ENCODE data around the gene COQ7.

DNA sequence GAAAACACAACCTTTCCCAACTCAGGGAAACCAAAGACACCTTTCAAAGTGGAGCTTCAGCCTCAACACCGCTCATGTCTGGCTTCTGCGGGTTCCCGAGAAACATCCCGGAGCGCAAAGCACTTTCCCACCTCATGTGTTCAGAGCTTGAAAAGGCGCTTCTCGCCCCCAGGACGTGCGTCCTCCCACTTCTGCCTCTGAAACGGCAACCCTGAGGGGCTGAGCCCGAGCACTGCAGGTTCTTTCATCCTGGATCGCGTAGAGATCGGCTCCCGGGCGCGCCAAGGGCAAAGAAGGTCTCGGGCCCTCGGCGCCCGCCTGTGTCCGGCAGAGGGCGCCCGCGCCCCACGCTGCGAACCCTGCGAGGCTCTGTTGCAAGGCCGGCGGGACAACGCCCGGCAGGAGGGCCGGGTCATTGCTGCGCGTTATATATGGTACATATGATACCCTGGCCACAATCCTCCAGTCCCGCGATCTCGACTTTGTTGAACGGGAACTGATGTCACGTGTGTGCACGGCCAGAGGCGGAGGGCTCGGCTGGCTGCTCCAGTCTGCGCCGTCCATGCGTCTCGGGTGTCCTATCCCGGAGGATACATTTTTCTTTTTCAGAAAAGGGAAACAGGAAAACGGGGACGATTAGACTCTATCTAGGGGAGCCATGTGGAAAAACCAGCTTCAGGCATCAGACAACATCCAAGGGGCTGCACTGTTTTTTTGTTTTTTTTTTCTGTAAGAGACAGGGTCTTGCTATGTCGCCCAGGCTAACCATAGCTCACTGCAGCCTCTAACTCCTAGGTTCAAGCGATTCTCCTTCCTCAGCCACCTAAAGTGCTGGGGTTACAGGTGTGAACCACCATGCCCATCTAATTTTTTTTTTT lies 19.1 kb downstream of the COQ7 start:
- TF ChIP-seq POLR2A (IDR thresholded peaks at IDR 0.05; ENCODE audit: low read depth, low read length) (no peak), POLR2AphosphoS5 (IDR thresholded peaks at IDR 0.05; ENCODE audit: low read depth, low read length) (no peak)

Data from GM12892 (cell line).